Activated T-helper 17 cell treated with anti-CD3 and anti-CD28 coated beads, Interleukin-2, amount 50 U/mL, for 72 hours (primary cell): ENCODE data around the gene PRKAR2B. TPM values are rescaled to one million over a fixed set of nuclear protein-coding genes. Genes with fewer than 3 reads are reported as not detected.

Source experiments
- ATAC-seq: fragments of 150-1000 bp; cut with Tn5 transposase; replicated peaks from 2 replicates; pipeline ENCODE4 v1.10.0; 2021; ENCODE audit warnings: mild to moderate bottlenecking, moderate library complexity
- H3K27ac Mint-ChIP-seq: one replicate; pipeline ENCODE4 v1.8.0; 2022; ENCODE audit warnings: mixed read lengths
- H3K27me3 Mint-ChIP-seq: one replicate; pipeline ENCODE4 v1.8.0; 2022; ENCODE audit warnings: mixed read lengths
- H3K36me3 Mint-ChIP-seq: one replicate; pipeline ENCODE4 v1.8.0; 2022; ENCODE audit warnings: low read depth, mild to moderate bottlenecking, mixed read lengths
- H3K4me1 Mint-ChIP-seq: one replicate; pipeline ENCODE4 v1.8.0; 2022; ENCODE audit warnings: mixed read lengths
- H3K4me3 Mint-ChIP-seq: one replicate; pipeline ENCODE4 v1.8.0; 2022; ENCODE audit warnings: mild to moderate bottlenecking, mixed read lengths
- H3K9me3 Mint-ChIP-seq: one replicate; pipeline ENCODE4 v1.8.0; 2022; ENCODE audit warnings: mixed read lengths
- total RNA-seq, 2 donors: library from RNA; stranded (reverse); gene quantifications; one replicate each; pipeline ENCODE4 v1.2.3, GENCODE V29; 2022

PRKAR2B gene
- total RNA-seq, 2 donors from 2014 or later = 0.95 to 3.4 TPM

DNA sequence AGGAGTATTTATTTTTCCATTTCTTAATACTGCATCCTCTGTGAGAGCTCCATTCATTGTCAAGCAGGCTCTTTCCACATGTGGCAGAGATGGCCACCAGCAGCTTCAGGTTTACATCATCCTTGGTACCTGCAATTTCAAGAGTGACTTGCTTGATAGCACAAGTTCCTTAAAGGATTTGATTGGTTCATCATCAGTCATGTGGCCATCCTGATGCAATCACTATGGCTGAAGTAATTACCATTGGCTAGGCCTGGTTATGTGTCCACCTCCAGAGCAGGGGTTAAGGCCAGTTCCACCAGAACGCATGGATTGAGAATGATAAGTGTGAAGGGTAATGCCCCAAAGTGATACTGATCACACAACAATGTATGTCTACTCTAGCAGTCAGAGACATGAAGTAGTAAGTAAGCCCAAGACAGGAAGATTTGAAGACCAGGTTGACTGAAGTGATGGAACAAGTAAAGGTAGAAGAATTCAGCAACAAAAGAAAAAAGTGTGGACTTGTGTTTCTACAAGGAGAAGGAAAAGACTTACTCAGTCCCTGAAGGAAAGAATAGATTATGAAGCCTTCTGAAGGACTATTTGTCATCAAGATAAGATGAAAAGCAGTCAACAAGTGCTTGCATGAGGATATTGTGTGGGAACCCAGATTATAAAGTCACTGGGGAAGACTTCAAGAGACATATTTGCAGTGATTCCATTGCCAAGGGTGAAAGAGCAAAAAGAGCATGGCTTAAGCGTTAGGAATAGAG, 26.4 kb upstream of the PRKAR2B start:
- H3K4me3 Mint-ChIP-seq = no peak overlapping the region
- no peak for ATAC-seq
- no peaks in the 10 kb centered on the region for H3K36me3 Mint-ChIP-seq
- H3K4me1 Mint-ChIP-seq = no peaks in the 10 kb centered on the region
- H3K27ac Mint-ChIP-seq = no peak overlapping the region
- H3K9me3 Mint-ChIP-seq = no peaks in the 10 kb centered on the region
- H3K27me3 Mint-ChIP-seq = peaks cover 17% of the 10 kb centered on the region

GRCh38 chr7:107020400-107020799, 24.1 kb upstream of the PRKAR2B start:
- Mint-ChIP-seq H3K27ac (no peak overlapping the region), H3K9me3 (no peaks in the 10 kb centered on the region), H3K36me3 (no peaks in the 10 kb centered on the region), H3K4me3 (no peak overlapping the region), H3K4me1 (no peaks in the 10 kb centered on the region), H3K27me3 (peaks cover 9% of the 10 kb centered on the region)
- no peak for ATAC-seq

- no peaks in the 10 kb centered on the region for H3K9me3 Mint-ChIP-seq
- H3K27ac Mint-ChIP-seq = no peak overlapping the region
- no peak overlapping the region for H3K4me3 Mint-ChIP-seq
- peaks cover 9% of the 10 kb centered on the region for H3K27me3 Mint-ChIP-seq
- H3K4me1 Mint-ChIP-seq = no peaks in the 10 kb centered on the region
- no peaks in the 10 kb centered on the region for H3K36me3 Mint-ChIP-seq
- no peak for ATAC-seq
Measured at GRCh38 chr7:107021600-107021999, 22.9 kb upstream of the PRKAR2B start.

DNA sequence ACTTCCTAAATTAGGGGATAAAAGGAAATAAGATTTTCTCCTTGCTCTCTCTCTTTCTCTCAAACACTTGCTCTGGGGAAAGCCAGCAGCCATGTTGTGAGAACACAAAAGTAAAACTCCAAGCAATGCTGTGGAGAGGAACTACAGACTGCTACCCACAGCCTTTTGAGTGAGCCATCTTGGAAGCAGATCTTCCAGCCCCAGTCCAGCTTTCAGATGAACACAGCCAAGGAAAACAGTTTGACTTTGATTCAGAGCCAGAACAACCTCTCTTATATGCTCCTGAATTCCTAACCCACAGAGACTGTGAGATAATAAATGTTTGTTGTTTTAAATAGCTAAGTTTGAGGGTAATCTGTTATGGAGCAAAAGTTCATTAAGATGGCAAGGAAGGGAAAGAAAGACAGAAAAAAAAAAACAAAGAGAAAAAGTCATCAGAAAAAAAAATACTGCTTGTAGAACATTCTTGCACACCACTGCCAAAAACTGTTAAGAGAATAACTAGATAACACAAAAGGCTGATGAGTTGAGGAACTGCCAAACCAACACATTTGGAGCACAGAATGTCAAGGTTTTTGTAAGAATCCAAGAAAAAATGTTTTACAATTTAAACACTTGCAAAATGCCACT, 20.9 kb upstream of the PRKAR2B start:
- Mint-ChIP-seq H3K27me3 (peaks cover 9% of the 10 kb centered on the region), H3K4me3 (no peak overlapping the region), H3K9me3 (no peaks in the 10 kb centered on the region), H3K4me1 (no peaks in the 10 kb centered on the region), H3K27ac (no peak overlapping the region), H3K36me3 (no peaks in the 10 kb centered on the region)
- no peak for ATAC-seq

DNA sequence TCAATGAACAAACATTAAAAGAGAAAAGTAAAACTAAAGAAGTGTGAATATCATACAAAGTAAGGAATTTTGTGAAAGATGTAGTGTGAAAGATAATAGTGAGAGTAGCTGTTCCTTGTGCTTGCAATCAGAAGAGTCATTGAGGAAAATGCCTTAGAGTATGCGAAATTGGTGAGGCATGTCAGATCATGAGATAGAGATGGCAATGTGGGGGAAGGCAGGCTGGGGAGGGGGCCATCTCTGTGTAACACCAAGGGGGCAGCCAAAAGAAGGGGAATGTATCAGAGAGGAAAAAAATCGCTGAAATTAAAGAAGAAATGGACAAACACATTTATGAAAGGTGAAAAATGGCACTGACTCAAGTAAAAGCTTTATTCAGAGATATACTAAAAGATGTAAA, 19.6 kb upstream of the PRKAR2B start:
- Mint-ChIP-seq H3K27me3 (peaks cover 7% of the 10 kb centered on the region), H3K4me3 (no peak overlapping the region)

DNA sequence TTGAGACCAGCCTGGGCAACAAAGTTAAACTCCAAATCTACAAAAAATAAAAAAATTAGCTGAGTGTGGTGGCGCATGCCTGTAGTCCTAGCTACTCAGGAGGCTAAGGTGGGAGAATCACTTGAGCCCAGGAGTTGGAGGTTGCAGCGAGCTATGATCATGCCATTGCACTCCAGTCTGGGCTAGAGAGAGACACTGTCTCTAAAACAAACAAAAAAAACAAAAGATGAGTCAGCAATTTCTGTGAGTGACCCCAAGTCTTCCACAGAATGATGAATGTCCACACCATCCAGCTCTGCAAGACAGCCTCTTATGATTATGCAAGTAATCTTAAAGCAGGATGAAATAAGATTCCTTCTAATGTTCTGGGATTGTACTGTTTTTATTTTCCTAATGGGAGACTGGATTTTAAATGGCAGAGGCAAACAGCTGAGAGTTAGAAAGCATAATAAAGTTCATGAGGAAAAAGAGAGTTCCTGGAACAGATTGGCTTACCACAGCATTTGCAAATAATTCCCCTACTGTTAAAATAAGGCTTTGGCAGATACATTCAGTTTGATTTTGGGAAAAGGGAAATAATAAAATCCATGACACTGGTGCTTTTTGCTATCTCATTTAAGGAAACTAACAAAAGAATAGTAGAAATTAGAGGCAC, 18.9 kb upstream of the PRKAR2B start:
- Mint-ChIP-seq H3K4me1 (no peaks in the 10 kb centered on the region), H3K27me3 (peaks cover 3% of the 10 kb centered on the region), H3K27ac (no peak overlapping the region), H3K9me3 (no peaks in the 10 kb centered on the region), H3K4me3 (no peak overlapping the region), H3K36me3 (no peaks in the 10 kb centered on the region)
- no peak for ATAC-seq

More for the DNA sequence above, 19.6 kb upstream of the PRKAR2B start:
- no peak overlapping the region for H3K27ac Mint-ChIP-seq
- no peaks in the 10 kb centered on the region for H3K36me3 Mint-ChIP-seq
- no peaks in the 10 kb centered on the region for H3K4me1 Mint-ChIP-seq
- ATAC-seq = no peak
- no peaks in the 10 kb centered on the region for H3K9me3 Mint-ChIP-seq

GRCh38 chr7:107026166-107026565, 18.3 kb upstream of the PRKAR2B start:
- ATAC-seq = no peak
- Mint-ChIP-seq H3K4me1 (no peaks in the 10 kb centered on the region), H3K27me3 (no peaks in the 10 kb centered on the region), H3K27ac (no peak overlapping the region), H3K4me3 (no peak overlapping the region), H3K9me3 (no peaks in the 10 kb centered on the region), H3K36me3 (no peaks in the 10 kb centered on the region)

DNA sequence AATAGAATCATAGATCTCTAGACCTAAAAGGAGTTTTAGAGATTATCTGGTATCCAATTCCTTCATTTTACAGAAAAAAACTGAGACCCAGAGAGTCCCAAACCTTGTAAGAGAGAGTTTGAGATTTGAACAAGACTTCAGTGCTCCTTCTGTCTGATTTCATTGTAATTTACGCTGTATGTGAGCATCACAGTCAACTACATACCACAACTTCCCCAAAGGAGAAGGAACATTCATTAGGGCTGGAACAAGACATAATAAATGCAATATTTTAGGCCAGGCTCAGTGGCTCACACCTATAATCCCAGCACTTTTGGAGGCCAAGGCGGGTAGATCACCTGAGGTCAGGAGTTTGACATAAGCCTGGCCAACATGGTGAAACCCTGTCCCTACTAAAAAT, 17.3 kb upstream of the PRKAR2B start:
- no peak overlapping the region for H3K4me3 Mint-ChIP-seq
- no peaks in the 10 kb centered on the region for H3K4me1 Mint-ChIP-seq
- H3K36me3 Mint-ChIP-seq = no peaks in the 10 kb centered on the region
- no peak overlapping the region for H3K27ac Mint-ChIP-seq
- no peaks in the 10 kb centered on the region for H3K27me3 Mint-ChIP-seq
- no peak for ATAC-seq
- no peaks in the 10 kb centered on the region for H3K9me3 Mint-ChIP-seq

- H3K4me1 Mint-ChIP-seq = no peaks in the 10 kb centered on the region
- no peaks in the 10 kb centered on the region for H3K36me3 Mint-ChIP-seq
- no peak for ATAC-seq
- H3K27ac Mint-ChIP-seq = no peak overlapping the region
- no peaks in the 10 kb centered on the region for H3K9me3 Mint-ChIP-seq
- no peaks in the 10 kb centered on the region for H3K27me3 Mint-ChIP-seq
- no peak overlapping the region for H3K4me3 Mint-ChIP-seq
Measured at GRCh38 chr7:107029061-107029763, 15.3 kb upstream of the PRKAR2B start.

DNA sequence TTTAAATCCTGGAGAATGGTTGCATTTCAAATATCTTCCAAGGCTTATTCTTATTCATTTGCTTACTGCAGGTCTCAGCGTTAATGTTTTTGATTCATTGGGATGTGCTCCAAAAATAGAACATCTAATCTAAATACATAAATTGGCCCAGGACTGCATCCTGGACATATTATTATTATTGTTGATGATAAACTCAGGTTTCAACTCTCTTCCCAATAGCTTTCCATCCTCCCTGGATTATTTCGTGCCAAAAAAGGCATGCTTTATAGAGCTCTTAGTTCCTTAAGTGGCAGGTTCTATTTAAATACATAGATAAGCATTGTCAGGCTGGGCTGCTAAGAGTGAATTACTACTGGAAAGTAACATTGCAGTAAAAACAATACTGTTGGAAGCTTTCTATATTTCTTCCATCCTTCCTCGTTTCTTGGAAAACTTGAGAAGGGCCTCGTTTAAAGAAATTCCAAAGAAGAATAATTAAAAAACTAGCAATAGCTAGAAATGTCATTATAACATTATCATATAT, 14.7 kb upstream of the PRKAR2B start:
- no peaks in the 10 kb centered on the region for H3K27me3 Mint-ChIP-seq
- H3K36me3 Mint-ChIP-seq = no peaks in the 10 kb centered on the region
- no peaks in the 10 kb centered on the region for H3K9me3 Mint-ChIP-seq
- no peaks in the 10 kb centered on the region for H3K4me1 Mint-ChIP-seq
- no peak for ATAC-seq
- no peak overlapping the region for H3K4me3 Mint-ChIP-seq
- no peak overlapping the region for H3K27ac Mint-ChIP-seq

DNA sequence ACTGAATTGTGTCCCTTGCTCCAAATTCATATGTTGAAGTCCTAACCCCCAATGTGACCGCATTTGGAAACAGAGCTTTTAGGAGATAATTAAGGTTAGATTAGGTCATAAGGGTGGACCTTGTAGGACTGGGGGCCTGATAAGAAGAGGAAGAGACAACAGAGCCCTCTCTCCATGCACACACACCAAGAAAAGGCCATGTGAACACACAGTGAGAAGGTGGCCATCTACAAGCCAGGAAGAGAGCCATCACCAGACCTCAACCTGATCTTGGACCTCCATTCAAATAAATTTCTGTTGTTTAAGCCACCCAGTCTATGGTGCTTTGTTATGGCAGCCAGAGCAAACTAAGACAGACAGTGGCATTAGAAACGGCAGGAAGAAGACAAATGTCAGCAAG, 12.5 kb upstream of the PRKAR2B start:
- Mint-ChIP-seq H3K27me3 (peaks cover 3% of the 10 kb centered on the region), H3K4me3 (no peak overlapping the region), H3K36me3 (no peaks in the 10 kb centered on the region), H3K27ac (no peak overlapping the region), H3K4me1 (no peaks in the 10 kb centered on the region), H3K9me3 (peaks cover 7% of the 10 kb centered on the region)
- no peak for ATAC-seq

DNA sequence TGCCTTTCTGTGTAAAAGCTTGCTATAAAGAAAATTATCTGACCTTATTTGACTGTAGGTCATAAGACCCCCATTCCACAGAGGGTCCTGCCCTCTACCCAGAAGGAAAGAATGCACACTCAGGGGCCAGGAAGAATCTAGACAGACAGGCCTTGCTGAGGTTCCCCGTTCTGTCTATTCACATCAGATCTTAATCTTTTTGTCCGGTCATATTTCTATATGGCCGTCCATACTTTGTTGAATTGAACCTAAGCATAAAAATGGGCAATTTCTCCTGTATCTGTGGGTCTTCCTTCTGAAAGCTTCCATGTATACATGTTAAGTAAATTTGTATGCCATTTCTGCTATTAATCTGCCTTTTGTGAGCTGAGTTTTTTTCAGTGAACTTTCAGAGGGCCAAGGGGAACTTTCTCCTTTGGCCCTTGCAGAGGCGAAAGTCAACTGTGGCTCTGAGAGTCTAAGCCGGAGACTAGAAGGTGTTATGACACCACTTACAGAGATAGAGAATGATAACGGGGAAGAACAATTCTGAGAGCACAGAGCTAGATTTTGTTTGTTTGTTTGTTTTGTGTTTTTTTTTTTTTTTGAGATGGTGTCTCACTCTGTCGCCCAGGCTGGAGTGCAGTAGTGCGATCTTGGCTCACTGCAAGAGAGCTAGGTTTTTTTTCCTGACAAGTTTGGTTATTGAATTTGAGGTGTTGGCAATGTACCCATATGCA, 11.6 kb upstream of the PRKAR2B start:
- no peak for ATAC-seq
- Mint-ChIP-seq H3K4me3 (no peak overlapping the region), H3K27me3 (peaks cover 3% of the 10 kb centered on the region), H3K9me3 (peaks cover 7% of the 10 kb centered on the region), H3K36me3 (no peaks in the 10 kb centered on the region), H3K4me1 (no peaks in the 10 kb centered on the region), H3K27ac (no peak overlapping the region)

DNA sequence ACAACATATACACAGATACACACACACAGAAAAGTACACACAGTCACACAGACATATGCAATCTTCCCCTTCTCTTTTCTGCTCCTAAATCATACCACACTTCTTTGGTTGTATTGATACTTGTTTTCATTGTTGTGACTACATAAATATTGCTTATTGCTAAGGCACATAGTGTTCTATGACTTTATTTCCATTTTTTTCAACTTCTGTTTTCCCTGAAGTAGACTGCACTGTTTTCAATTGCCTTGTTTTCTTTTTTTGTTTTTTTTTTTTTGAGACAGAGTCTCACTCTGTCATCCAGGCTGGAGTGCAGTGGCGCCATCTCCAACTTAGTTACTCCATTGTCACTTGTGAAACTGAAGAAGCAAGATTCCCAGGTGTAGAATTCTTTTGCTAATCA, 10.0 kb upstream of the PRKAR2B start:
- no peaks in the 10 kb centered on the region for H3K36me3 Mint-ChIP-seq
- H3K4me3 Mint-ChIP-seq = no peak overlapping the region

DNA sequence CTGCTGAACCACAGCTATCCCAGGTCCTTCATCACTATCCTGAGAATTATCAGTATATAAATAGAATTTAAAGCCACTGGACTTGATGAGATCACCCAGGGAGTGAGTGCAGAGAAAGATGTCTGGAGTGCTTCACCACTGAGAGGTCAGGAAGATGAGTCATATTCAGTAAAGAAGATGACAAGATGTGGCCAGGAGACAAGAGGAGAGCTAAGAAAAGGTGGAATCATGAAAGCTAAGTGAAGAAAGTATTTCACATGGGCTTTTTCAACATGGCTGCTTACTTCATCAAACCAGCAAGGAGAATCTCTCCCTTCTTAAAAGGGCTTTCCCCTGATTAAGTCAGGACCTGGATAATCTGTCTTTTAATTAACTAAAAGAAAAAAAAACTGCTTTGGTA, 9.1 kb upstream of the PRKAR2B start:
- Mint-ChIP-seq H3K27me3 (peaks cover 3% of the 10 kb centered on the region), H3K27ac (no peak overlapping the region), H3K9me3 (peaks cover 7% of the 10 kb centered on the region), H3K4me1 (no peaks in the 10 kb centered on the region), H3K36me3 (no peaks in the 10 kb centered on the region), H3K4me3 (no peak overlapping the region)
- ATAC-seq = peak; percentile 58

More for the DNA sequence above, 10.0 kb upstream of the PRKAR2B start:
- Mint-ChIP-seq H3K9me3 (peaks cover 7% of the 10 kb centered on the region), H3K27me3 (peaks cover 3% of the 10 kb centered on the region), H3K4me1 (no peaks in the 10 kb centered on the region), H3K27ac (no peak overlapping the region)
- no peak for ATAC-seq
